K562 (cell line): ENCODE results near the gene MRPS10. TPM values are rescaled to one million over a fixed set of nuclear protein-coding genes. Genes with fewer than 3 reads are reported as not detected.

ENCODE experiments used
- ATAC-seq: fragments of 200-7000 bp; cut with Tn5 transposase; 3 replicates; pipeline ENCODE4 v1.9.1; 2020; ENCODE audit warnings: moderate library complexity
- BruUV-seq: library from RNA; stranded (reverse); fragments of 400-500 nt; replicated peaks from 2 replicates; lab custom pipeline; 2021; lab: Mats Ljungman, UMichigan
- CTCF ChIA-PET: fragments of 300-600 bp; formaldehyde crosslinking; extraction: SDS; loops from one replicate; lab custom pipeline; 2021; ENCODE audit warnings: low intra/inter-chr PET ratio; lab: Yijun Ruan, JAX
- POLR2A ChIA-PET: fragments of 300-600, 350-650 bp; sonication (Branson Sonifier 250); formaldehyde crosslinking; extraction: SDS; loops from one replicate; lab custom pipeline; 2021; ENCODE audit warnings: antibody characterized with exemption, inconsistent platforms; lab: Yijun Ruan, JAX
- DNase-seq, 4 experiments: peaks; one replicate each; pipeline versions ENCODE4 v3.0.0 to v3.0.0-alpha.2; 2011 to 2018; ENCODE audit warnings: low spot score in 3 of 4, mixed read lengths in 3 of 4; ENCODE audit errors: extremely low read depth in 1 of 4
- FAIRE-seq: peaks from 2 replicates; lab custom pipeline; 2011; peaks lifted over from hg19 to GRCh38; lab: Jason Lieb, UNC
- H2AFZ ChIP-seq: 2 replicates; pipeline ENCODE4 v1.6.0; 2011; ENCODE audit warnings: low read depth, low read length, control low read depth, inconsistent platforms
- H3K27ac ChIP-seq: fragments of 200-600 bp; 3 replicates; pipeline ENCODE4 v1.8.0; 2011; ENCODE audit warnings: low read depth, mild to moderate bottlenecking, control low read depth, inconsistent platforms, low read length, moderate library complexity, mixed read lengths; ENCODE audit errors: extremely low read depth
- H3K27me3 ChIP-seq, 2 experiments: fragments of 300-600 bp in 1 of 2; 2 replicates in 1 of 2; 3 replicates in 1 of 2; pipeline versions ENCODE4 v1.6.0 to v1.8.0; 2011; ENCODE audit warnings: inconsistent platforms in 2 of 2, low read length in 2 of 2, mild to moderate bottlenecking in 1 of 2, mixed read lengths in 1 of 2, moderate library complexity in 1 of 2; ENCODE audit not compliant: control insufficient read depth in 2 of 2, insufficient read depth in 2 of 2
- H3K36me3 ChIP-seq: fragments of 300-600 bp; 3 replicates; pipeline ENCODE4 v1.8.0; 2011; ENCODE audit warnings: mild to moderate bottlenecking, low read length, inconsistent platforms; ENCODE audit not compliant: control insufficient read depth, insufficient read depth
- H3K4me1 ChIP-seq, 2 experiments: fragments of 200-600 bp in 1 of 2; replicated peaks in 1 of 2; 2 replicates in 1 of 2; 3 replicates in 1 of 2; pipeline versions ENCODE4 v1.5.1 to v1.8.0; 2011; ENCODE audit warnings: inconsistent platforms in 2 of 2, low read length in 2 of 2, mild to moderate bottlenecking in 1 of 2, mixed read lengths in 1 of 2, moderate library complexity in 1 of 2; ENCODE audit not compliant: control insufficient read depth in 2 of 2, insufficient read depth in 2 of 2
- H3K4me2 ChIP-seq: 2 replicates; pipeline ENCODE4 v1.6.1; 2011; ENCODE audit warnings: low read length, control low read depth, inconsistent platforms, mixed read lengths; ENCODE audit not compliant: insufficient read depth
- H3K4me3 ChIP-seq: fragments of 200-600 bp; sonication (generic), shearing (Covaris generic); 2 replicates; pipeline ENCODE4 v1.5.1; 2016; ENCODE audit warnings: control low read depth, inconsistent platforms
- H3K79me2 ChIP-seq: fragments of 200-600 bp; 3 replicates; pipeline ENCODE4 v1.8.0; 2011; ENCODE audit warnings: low read length, inconsistent platforms; ENCODE audit not compliant: control insufficient read depth, insufficient read depth
- H3K9ac ChIP-seq, 2 experiments: 2 replicates each; pipeline versions ENCODE4 v1.6.0 to v1.6.1; 2011; ENCODE audit warnings: low read depth in 2 of 2, low read length in 2 of 2, control low read depth in 1 of 2, inconsistent platforms in 1 of 2, mild to moderate bottlenecking in 1 of 2, mixed read lengths in 1 of 2; ENCODE audit not compliant: insufficient read depth in 1 of 2
- H3K9me1 ChIP-seq: one replicate; pipeline ENCODE4 v1.6.0; 2011; ENCODE audit warnings: inconsistent platforms, mild to moderate bottlenecking, low read length, moderate library complexity; ENCODE audit not compliant: control insufficient read depth, insufficient read depth
- H3K9me3 ChIP-seq: replicated peaks from 2 replicates; pipeline ENCODE4 v1.5.1; 2011; ENCODE audit warnings: low read depth, low read length, inconsistent platforms; ENCODE audit not compliant: control insufficient read depth, insufficient read depth
- H4K20me1 ChIP-seq: replicated peaks from 2 replicates; pipeline ENCODE4 v1.6.1; 2011; ENCODE audit warnings: low read length, inconsistent platforms, mixed read lengths; ENCODE audit not compliant: control insufficient read depth, insufficient read depth
- GTF2E2 ChIP-seq: fragments of 200-800 bp; sonication (Bioruptor generic); IDR thresholded peaks from 2 replicates; pipeline ENCODE4 v1.6.1; 2016; ENCODE audit warnings: missing genetic modification characterization, missing compliant biosample characterization
- KLF13 ChIP-seq: fragments of 450-650 bp; IDR thresholded peaks from 2 replicates; pipeline ENCODE4 v1.6.1; 2016; ENCODE audit warnings: missing genetic modification characterization, low read depth, mild to moderate bottlenecking, missing compliant biosample characterization, moderate library complexity, borderline replicate concordance
- NFATC3 ChIP-seq: fragments of 450-650 bp; IDR thresholded peaks from 2 replicates; pipeline ENCODE4 v1.6.1; 2017; ENCODE audit warnings: mild to moderate bottlenecking
- PHF20 ChIP-seq: fragments of 450-650 bp; IDR thresholded peaks from 2 replicates; pipeline ENCODE4 v1.6.1; 2018; ENCODE audit not compliant: partially characterized antibody
- PRMT5 ChIP-seq: sonication (generic); formaldehyde crosslinking; IDR thresholded peaks from 2 replicates; pipeline ENCODE4 v1.5.0; 2020; ENCODE audit warnings: missing genetic modification reagents
- RBM25 ChIP-seq: fragments of 200-400 bp; formaldehyde crosslinking; IDR thresholded peaks from 2 replicates; pipeline ENCODE4 v1.6.1; 2018; ENCODE audit warnings: low read length, low read depth, moderate library complexity; ENCODE audit not compliant: severe bottlenecking
- RBM34 ChIP-seq: fragments of 200-400 bp; formaldehyde crosslinking; IDR thresholded peaks from 2 replicates; pipeline ENCODE4 v1.6.1; 2018; ENCODE audit warnings: low read length, borderline replicate concordance; ENCODE audit not compliant: insufficient read depth
- RHOXF2B ChIP-seq: fragments of 250-450 bp; sonication (Bioruptor Pico); conservative IDR thresholded peaks from 2 replicates; pipeline ENCODE4 v1.5.1; 2021
- ZNF212 ChIP-seq: fragments of 450-650 bp; formaldehyde crosslinking; IDR thresholded peaks from 2 replicates; pipeline ENCODE4 v1.4.0; 2020; ENCODE audit warnings: mild to moderate bottlenecking
- WGBS: fragments of 100-300 bp; shearing (Covaris generic); methylation state at CpG from one replicate; pipeline ENCODE4 v1.1.6; 2016; ENCODE audit warnings: low coverage, mixed read lengths; ENCODE audit not compliant: insufficient coverage; ENCODE audit errors: missing lambda C conversion rate; 5-methylcytosine and 5-hydroxymethylcytosine counted together
- in situ Hi-C: fragments of 300-500 bp; cut with MboI; formaldehyde crosslinking; loops from 4 replicates; pipeline ENCODE4 v1.15.0; 2018; ENCODE audit warnings: inconsistent platforms, mixed read lengths
- intact Hi-C: fragments of 100-400 bp; cut with micrococcal nuclease; formaldehyde crosslinking; loops from 2 replicates; pipeline ENCODE4 v1.14.2; 2022
- polyA plus RNA-seq, 8 experiments: library from polyadenylated mRNA; depleted of rRNA in 4 of 8; stranded (reverse) in 5 of 8; unstranded in 3 of 8; fragments of >200 nt; fragmentation: Nextera tagmentation in 2 of 8; fragmentation: Illumina TruSeq in 1 of 8; extraction: Ambion mirVana in 2 of 8; extraction: Trizol in 1 of 8; gene quantifications; 2 replicates each; pipeline versions ENCODE4 v1.2.1 to v1.2.3, GENCODE V29; 2011 to 2014; ENCODE audit warnings: inconsistent platforms in 1 of 8, missing spikeins in 1 of 8
- total RNA-seq, 7 experiments: library from RNA; depleted of rRNA in 6 of 7; stranded (reverse); fragments of >200 nt in 6 of 7; fragmentation: Illumina TruSeq in 2 of 7; extraction: Trizol in 2 of 7; gene quantifications; 2 replicates each; pipeline versions ENCODE4 v1.2.1 to v1.2.3, GENCODE V29; 2011 to 2021; ENCODE audit warnings: low replicate concordance in 1 of 7
- TF ChIP-seq, protein P1 (sequence below): fragments of 450-650 bp; formaldehyde crosslinking; IDR thresholded peaks from 2 replicates; pipeline ENCODE4 v1.4.0; 2020; ENCODE audit warnings: mild to moderate bottlenecking, mixed read lengths

Gene MRPS10
- total and polyA plus RNA-seq, 9 of the 15 experiments (the other 6 are each of a cell fraction or from before 2014, with no cell fraction given): 48.6 to 166 (median 93.7) TPM

- H2AFZ ChIP-seq: no peak overlapping the region
- H3K9me3 ChIP-seq: no peaks in the 10 kb centered on the region
- H3K27ac ChIP-seq: no peak overlapping the region
- FAIRE-seq (no peak), ATAC-seq (no peak), DNase-seq (no peak)
- H3K79me2 ChIP-seq: no peaks in the 10 kb centered on the region
- CTCF ChIA-PET: no interaction called here
- in situ Hi-C loops: no loop called here
- no peak overlapping the region for H3K4me2 ChIP-seq
- WGBS: 6% methylated on average over 5 of the region's 5 CpGs
- no peak overlapping the region; a peak in 1 of 4 replicates for H3K9ac ChIP-seq
- H3K4me3 ChIP-seq: no peak overlapping the region
- no peaks in the 10 kb centered on the region for H4K20me1 ChIP-seq
- POLR2A ChIA-PET: interaction anchor here (0.7 to 1.7 kb wide), 2 partner anchors 11 to 840 kb away, joined by 3 to 5 read pairs; no protein-coding TSS in a partner anchor
- no peak for TF ChIP-seq ZNF212 (CRISPR knock-in tag)
- TF ChIP-seq, all 486 proteins: peak for 0
- peaks cover 40 to 60% of the 10 kb centered on the region in 2 experiments for H3K27me3 ChIP-seq
- BruUV-seq: no TSS peak
- H3K36me3 ChIP-seq: no peaks in the 10 kb centered on the region
- no peaks in the 10 kb centered on the region for H3K9me1 ChIP-seq
- peaks cover 4 to 6% of the 10 kb centered on the region in 2 experiments; a peak in 3 of 5 replicates for H3K4me1 ChIP-seq
- intact Hi-C loops: no loop called here
These were observed 37.4 kb upstream of the MRPS10 start for GRCh38 chr6:42255050-42255449.

GRCh38 chr6:42254505-42254904 is 36.8 kb upstream of the MRPS10 start:
- BruUV-seq: no TSS peak
- Histone ChIP-seq H3K9me1 (no peaks in the 10 kb centered on the region), H3K4me2 (no peak overlapping the region), H4K20me1 (no peaks in the 10 kb centered on the region), H2AFZ (no peak overlapping the region), H3K36me3 (no peaks in the 10 kb centered on the region), H3K27me3 (peaks cover 45 to 64% of the 10 kb centered on the region in 2 experiments), H3K9ac (no peak overlapping the region; a peak in 1 of 4 replicates), H3K4me1 (peaks cover 0 to 5% of the 10 kb centered on the region in 2 experiments; a peak in 2 of 5 replicates), H3K4me3 (no peak overlapping the region), H3K27ac (no peak overlapping the region), H3K9me3 (no peaks in the 10 kb centered on the region), H3K79me2 (no peaks in the 10 kb centered on the region)
- ChIA-PET POLR2A (interaction anchor here (0.7 to 1.7 kb wide), 2 partner anchors 11 to 841 kb away, joined by 3 to 5 read pairs; no protein-coding TSS in a partner anchor), CTCF (no interaction called here)
- in situ Hi-C loops: no loop called here
- DNase-seq (no peak), FAIRE-seq (no peak), ATAC-seq (no peak)
- 6% methylated on average over 9 of the region's 9 CpGs for WGBS
- intact Hi-C loops: no loop called here
- TF ChIP-seq RBM34 (no peak), GTF2E2 (tag) (no peak), PRMT5 (CRISPR knock-in tag) (no peak), NFATC3 (no peak), KLF13 (tag) (no peak), RBM25 (no peak), PHF20 (no peak), RHOXF2B (no peak)
- TF ChIP-seq, protein P1, sequence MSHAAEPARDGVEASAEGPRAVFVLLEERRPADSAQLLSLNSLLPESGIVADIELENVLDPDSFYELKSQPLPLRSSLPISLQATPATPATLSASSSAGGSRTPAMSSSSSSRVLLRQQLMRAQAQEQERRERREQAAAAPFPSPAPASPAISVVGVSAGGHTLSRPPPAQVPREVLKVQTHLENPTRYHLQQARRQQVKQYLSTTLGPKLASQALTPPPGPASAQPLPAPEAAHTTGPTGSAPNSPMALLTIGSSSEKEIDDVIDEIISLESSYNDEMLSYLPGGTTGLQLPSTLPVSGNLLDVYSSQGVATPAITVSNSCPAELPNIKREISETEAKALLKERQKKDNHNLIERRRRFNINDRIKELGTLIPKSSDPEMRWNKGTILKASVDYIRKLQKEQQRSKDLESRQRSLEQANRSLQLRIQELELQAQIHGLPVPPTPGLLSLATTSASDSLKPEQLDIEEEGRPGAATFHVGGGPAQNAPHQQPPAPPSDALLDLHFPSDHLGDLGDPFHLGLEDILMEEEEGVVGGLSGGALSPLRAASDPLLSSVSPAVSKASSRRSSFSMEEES (CRISPR knock-in tag): no peak
